OCI-LY1 (cell line): ENCODE results near the gene FOXN3.

ENCODE experiments used
- EZH2 ChIP-seq: fragments of 200-600 bp; sonication (generic), shearing (Covaris generic); IDR thresholded peaks from 2 replicates; pipeline ENCODE4 v1.8.0; 2017; ENCODE audit warnings: borderline replicate concordance, mixed run types, mild to moderate bottlenecking, antibody characterized with exemption, low read length, moderate library complexity, mixed read lengths
- TF ChIP-seq, protein P1 (sequence below): fragments of 200-600 bp; sonication (generic), shearing (Covaris generic); IDR thresholded peaks from 2 replicates; pipeline ENCODE4 v1.5.1; 2017; ENCODE audit warnings: mild to moderate bottlenecking, antibody characterized with exemption, low read length, moderate library complexity, mixed read lengths

DNA sequence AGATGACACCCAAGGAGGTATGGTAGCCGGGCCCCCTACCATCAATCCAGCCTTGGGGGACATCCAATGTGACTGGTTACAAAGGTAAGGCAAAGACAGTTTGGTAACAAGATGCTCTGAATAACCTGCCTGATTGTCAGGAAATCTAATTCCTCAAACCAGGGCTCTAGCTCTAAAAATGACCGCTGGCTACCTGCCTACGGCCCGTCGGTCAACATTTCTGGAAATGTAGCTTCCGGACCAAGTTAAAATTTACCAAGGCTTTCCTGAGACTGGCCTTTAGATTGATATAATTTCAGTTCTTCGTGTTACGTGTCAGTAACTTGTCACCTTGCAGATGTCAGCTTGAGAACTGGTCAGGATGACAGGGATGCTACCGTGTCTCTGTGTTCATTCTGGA is 34.2 kb upstream of the FOXN3 start:
- TF ChIP-seq, protein P1, sequence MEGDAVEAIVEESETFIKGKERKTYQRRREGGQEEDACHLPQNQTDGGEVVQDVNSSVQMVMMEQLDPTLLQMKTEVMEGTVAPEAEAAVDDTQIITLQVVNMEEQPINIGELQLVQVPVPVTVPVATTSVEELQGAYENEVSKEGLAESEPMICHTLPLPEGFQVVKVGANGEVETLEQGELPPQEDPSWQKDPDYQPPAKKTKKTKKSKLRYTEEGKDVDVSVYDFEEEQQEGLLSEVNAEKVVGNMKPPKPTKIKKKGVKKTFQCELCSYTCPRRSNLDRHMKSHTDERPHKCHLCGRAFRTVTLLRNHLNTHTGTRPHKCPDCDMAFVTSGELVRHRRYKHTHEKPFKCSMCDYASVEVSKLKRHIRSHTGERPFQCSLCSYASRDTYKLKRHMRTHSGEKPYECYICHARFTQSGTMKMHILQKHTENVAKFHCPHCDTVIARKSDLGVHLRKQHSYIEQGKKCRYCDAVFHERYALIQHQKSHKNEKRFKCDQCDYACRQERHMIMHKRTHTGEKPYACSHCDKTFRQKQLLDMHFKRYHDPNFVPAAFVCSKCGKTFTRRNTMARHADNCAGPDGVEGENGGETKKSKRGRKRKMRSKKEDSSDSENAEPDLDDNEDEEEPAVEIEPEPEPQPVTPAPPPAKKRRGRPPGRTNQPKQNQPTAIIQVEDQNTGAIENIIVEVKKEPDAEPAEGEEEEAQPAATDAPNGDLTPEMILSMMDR, result no peak
- no peak for TF ChIP-seq EZH2
